ENCODE data around the gene TEDC1. TPM values are rescaled to one million over a fixed set of nuclear protein-coding genes. Genes with fewer than 3 reads are reported as not detected.

TEDC1 gene
- total RNA-seq, 1 donor from 2014 or later, result 18.1 TPM

- Mint-ChIP-seq H3K27ac (peak overlapping the region; percentile 82), H3K27me3 (no peaks in the 10 kb centered on the region), H3K9me3 (no peaks in the 10 kb centered on the region), H3K36me3 (ENCODE audit: low read depth) (peaks cover 2% of the 10 kb centered on the region), H3K4me3 (peak overlapping the region; percentile 82), H3K4me1 (peaks cover 63% of the 10 kb centered on the region)
- intact Hi-C loops (cut with micrococcal nuclease), result no loop called here
- no peak for ATAC-seq (ENCODE audit: low read depth)
- no peak for TF ChIP-seq CTCF (IDR thresholded peaks at IDR 0.05)
- CTCF ChIA-PET, result no interaction called here
- peak; percentile 69 for DNase-seq
- POLR2A ChIA-PET, result interaction anchor here (0.6 kb wide), 1 partner anchor 10 kb away, joined by 4 read pairs; no protein-coding TSS in a partner anchor
These were observed 4.0 kb upstream of the TEDC1 start for GRCh38 chr14:105486974-105487448.

GRCh38 chr14:105487449-105487985, 3.5 kb upstream of the TEDC1 start:
- peak overlapping the region; percentile 82 for H3K4me3 Mint-ChIP-seq
- no peak for TF ChIP-seq CTCF (IDR thresholded peaks at IDR 0.05)
- peak overlapping the region; percentile 79 for H3K27ac Mint-ChIP-seq
- H3K36me3 Mint-ChIP-seq (ENCODE audit: low read depth), result peaks cover 2% of the 10 kb centered on the region
- intact Hi-C loops (cut with micrococcal nuclease), result no loop called here
- ATAC-seq (ENCODE audit: low read depth) (no peak), DNase-seq (peak; percentile 68)
- H3K27me3 Mint-ChIP-seq, result no peaks in the 10 kb centered on the region
- no peaks in the 10 kb centered on the region for H3K9me3 Mint-ChIP-seq
- ChIA-PET CTCF (interaction anchor here (3.4 kb wide), 1 partner anchor 115 kb away, joined by 104 read pairs; no protein-coding TSS in a partner anchor), POLR2A (interaction anchor here (0.6 kb wide), 1 partner anchor 11 kb away, joined by 4 read pairs; no protein-coding TSS in a partner anchor)
- peaks cover 58% of the 10 kb centered on the region for H3K4me1 Mint-ChIP-seq

- DNase-seq (no peak), ATAC-seq (ENCODE audit: low read depth) (no peak)
- Mint-ChIP-seq H3K4me1 (peaks cover 52% of the 10 kb centered on the region), H3K27me3 (no peaks in the 10 kb centered on the region), H3K36me3 (ENCODE audit: low read depth) (peaks cover 2% of the 10 kb centered on the region), H3K27ac (peak overlapping the region; percentile 50), H3K4me3 (peak overlapping the region; percentile 82), H3K9me3 (no peaks in the 10 kb centered on the region)
- ChIA-PET CTCF (interaction anchor here (2.4 to 4.1 kb wide), 4 partner anchors 7 to 124 kb away, joined by 9 to 104 read pairs (median 36); no protein-coding TSS in a partner anchor), POLR2A (no interaction called here)
- intact Hi-C loops (cut with micrococcal nuclease), result no loop called here
- TF ChIP-seq CTCF (IDR thresholded peaks at IDR 0.05), result no peak
These were observed 2.9 kb upstream of the TEDC1 start for GRCh38 chr14:105487986-105488777.

GRCh38 chr14:105488781-105489541, 2.1 kb upstream of the TEDC1 start:
- H3K27me3 Mint-ChIP-seq, result no peaks in the 10 kb centered on the region
- H3K36me3 Mint-ChIP-seq (ENCODE audit: low read depth), result peaks cover 2% of the 10 kb centered on the region
- CTCF ChIA-PET, result interaction anchor here (0.7 to 4.1 kb wide), 17 partner anchors 8 to 423 kb away, joined by 3 to 104 read pairs (median 6); partner anchors contain the start of genes GPR132 and TEX22
- no peak for TF ChIP-seq CTCF (IDR thresholded peaks at IDR 0.05)
- H3K4me3 Mint-ChIP-seq, result peak overlapping the region; percentile 80
- POLR2A ChIA-PET, result interaction anchor here (0.6 to 2.5 kb wide), 11 partner anchors 8 to 831 kb away, joined by 3 to 33 read pairs (median 6); partner anchors contain the start of genes BRF1 and TEX22
- intact Hi-C loops (cut with micrococcal nuclease), result loop anchor here (1.0 kb wide), 2 partner anchors 8 to 41 kb away; no protein-coding TSS in a partner anchor
- DNase-seq (no peak), ATAC-seq (ENCODE audit: low read depth) (no peak)
- peaks cover 49% of the 10 kb centered on the region for H3K4me1 Mint-ChIP-seq
- peak overlapping the region; percentile 84 for H3K27ac Mint-ChIP-seq
- no peaks in the 10 kb centered on the region for H3K9me3 Mint-ChIP-seq
